Neutrophil (primary cell): ENCODE measurements around the gene DCAF7.

Experiments
- H3K27ac ChIP-seq: fragments of 200-600 bp; sonication (generic); 2 replicates; pipeline ENCODE4 v1.5.1; 2016; ENCODE audit warnings: mild to moderate bottlenecking, moderate library complexity
- H3K27me3 ChIP-seq: fragments of 200-600 bp; sonication (generic); 2 replicates; pipeline ENCODE4 v1.6.0; 2016; ENCODE audit warnings: mild to moderate bottlenecking
- H3K36me3 ChIP-seq: fragments of 200-600 bp; sonication (generic); 2 replicates; pipeline ENCODE4 v1.5.1; 2017
- H3K4me1 ChIP-seq, 2 experiments: fragments of 200-600 bp in 1 of 2; sonication (generic) in 1 of 2; 1 replicate in 1 of 2; 2 replicates in 1 of 2; pipeline versions ENCODE4 v1.5.1 to v1.6.1; 2013 to 2016; ENCODE audit warnings: low read depth in 1 of 2, low read length in 1 of 2, mild to moderate bottlenecking in 1 of 2, moderate library complexity in 1 of 2; ENCODE audit not compliant: control insufficient read depth in 1 of 2, insufficient read depth in 1 of 2
- H3K4me3 ChIP-seq, 2 experiments: fragments of 200-600 bp in 1 of 2; sonication (generic) in 1 of 2; 1 replicate in 1 of 2; 2 replicates in 1 of 2; pipeline ENCODE4 v1.5.1; 2013 to 2016; ENCODE audit warnings: low read depth in 1 of 2, low read length in 1 of 2, mild to moderate bottlenecking in 1 of 2, moderate library complexity in 1 of 2
- H3K9me3 ChIP-seq: fragments of 200-600 bp; sonication (generic); 2 replicates; pipeline ENCODE4 v1.5.1; 2016
- TF ChIP-seq, protein P1 (sequence below): fragments of 200-600 bp; sonication (generic); IDR thresholded peaks from 2 replicates; pipeline ENCODE4 v1.5.1; 2016; ENCODE audit warnings: antibody characterized with exemption

The DCAF7 gene

DNA sequence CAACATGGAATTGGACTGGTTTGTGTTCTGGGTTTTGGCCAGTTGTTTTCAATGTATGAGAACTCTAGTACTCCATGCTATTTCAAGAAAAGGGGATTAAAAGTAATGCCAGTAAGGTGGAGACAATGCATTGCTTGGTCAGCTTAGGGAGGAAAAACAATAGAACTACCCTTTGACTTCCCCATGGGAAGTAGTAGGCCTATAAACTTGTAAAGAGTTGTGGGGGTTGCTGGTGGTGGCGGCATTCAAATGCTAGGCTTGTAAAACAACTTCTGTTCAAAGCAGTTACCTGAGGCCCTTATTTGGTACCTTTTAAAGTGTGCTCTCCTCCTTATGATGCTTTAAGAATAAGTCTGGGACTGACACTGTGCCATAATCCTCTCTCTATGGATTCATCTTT lies 81.3 kb downstream of the DCAF7 start:
- Histone ChIP-seq H3K27ac (peak overlapping the region; percentile 26), H3K9me3 (no peaks in the 10 kb centered on the region), H3K4me3 (no peak overlapping the region), H3K36me3 (peaks cover 58% of the 10 kb centered on the region), H3K4me1 (peaks cover 38 to 46% of the 10 kb centered on the region in 2 experiments), H3K27me3 (no peaks in the 10 kb centered on the region)
- TF ChIP-seq, protein P1, sequence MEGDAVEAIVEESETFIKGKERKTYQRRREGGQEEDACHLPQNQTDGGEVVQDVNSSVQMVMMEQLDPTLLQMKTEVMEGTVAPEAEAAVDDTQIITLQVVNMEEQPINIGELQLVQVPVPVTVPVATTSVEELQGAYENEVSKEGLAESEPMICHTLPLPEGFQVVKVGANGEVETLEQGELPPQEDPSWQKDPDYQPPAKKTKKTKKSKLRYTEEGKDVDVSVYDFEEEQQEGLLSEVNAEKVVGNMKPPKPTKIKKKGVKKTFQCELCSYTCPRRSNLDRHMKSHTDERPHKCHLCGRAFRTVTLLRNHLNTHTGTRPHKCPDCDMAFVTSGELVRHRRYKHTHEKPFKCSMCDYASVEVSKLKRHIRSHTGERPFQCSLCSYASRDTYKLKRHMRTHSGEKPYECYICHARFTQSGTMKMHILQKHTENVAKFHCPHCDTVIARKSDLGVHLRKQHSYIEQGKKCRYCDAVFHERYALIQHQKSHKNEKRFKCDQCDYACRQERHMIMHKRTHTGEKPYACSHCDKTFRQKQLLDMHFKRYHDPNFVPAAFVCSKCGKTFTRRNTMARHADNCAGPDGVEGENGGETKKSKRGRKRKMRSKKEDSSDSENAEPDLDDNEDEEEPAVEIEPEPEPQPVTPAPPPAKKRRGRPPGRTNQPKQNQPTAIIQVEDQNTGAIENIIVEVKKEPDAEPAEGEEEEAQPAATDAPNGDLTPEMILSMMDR, result no peak

GRCh38 chr17:63633742-63634141 lies 83.5 kb downstream of the DCAF7 start:
- Histone ChIP-seq H3K36me3 (peaks cover 74% of the 10 kb centered on the region), H3K27ac (peak overlapping the region; percentile 83)
- TF ChIP-seq, protein P1, result no peak

DNA sequence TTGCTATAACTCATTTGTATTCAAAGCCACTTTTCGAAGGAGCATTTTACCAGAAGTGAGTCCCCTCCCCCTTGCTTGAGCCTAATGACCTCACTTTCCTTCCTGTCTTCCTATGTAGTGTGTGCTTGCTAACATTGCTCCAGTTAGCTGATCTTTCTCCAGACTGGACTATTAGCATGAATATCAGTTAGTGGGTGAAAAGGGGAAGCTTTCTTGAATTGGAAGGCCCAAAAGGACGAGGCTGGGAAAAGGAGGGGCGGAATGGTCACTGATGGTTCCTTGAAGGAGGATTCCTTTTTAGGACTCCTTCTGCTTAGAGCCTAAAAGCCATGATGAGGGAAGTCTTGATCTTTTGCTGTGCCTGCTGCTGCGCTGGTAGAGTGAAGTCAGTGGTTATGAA lies 83.9 kb downstream of the DCAF7 start:
- peaks cover 33 to 40% of the 10 kb centered on the region in 2 experiments for H3K4me1 ChIP-seq
- peak overlapping the region; percentile 83 for H3K27ac ChIP-seq
- no peaks in the 10 kb centered on the region for H3K9me3 ChIP-seq
- TF ChIP-seq, protein P1, result no peak
- no peaks in the 10 kb centered on the region for H3K27me3 ChIP-seq
- H3K4me3 ChIP-seq, result peak overlapping the region in 1 of 2 experiments; percentile 2
- peaks cover 73% of the 10 kb centered on the region for H3K36me3 ChIP-seq

More at GRCh38 chr17:63633742-63634141, 83.5 kb downstream of the DCAF7 start:
- H3K27me3 ChIP-seq, result no peaks in the 10 kb centered on the region
- no peaks in the 10 kb centered on the region for H3K9me3 ChIP-seq
- no peak overlapping the region for H3K4me3 ChIP-seq
- H3K4me1 ChIP-seq, result peaks cover 33 to 40% of the 10 kb centered on the region in 2 experiments

GRCh38 chr17:63634816-63635215 lies 84.5 kb downstream of the DCAF7 start:
- Histone ChIP-seq H3K27ac (peak overlapping the region; percentile 83), H3K27me3 (no peaks in the 10 kb centered on the region), H3K4me1 (peaks cover 33 to 37% of the 10 kb centered on the region in 2 experiments), H3K4me3 (peak overlapping the region in 1 of 2 experiments; percentile 15), H3K36me3 (peaks cover 68% of the 10 kb centered on the region), H3K9me3 (no peaks in the 10 kb centered on the region)
- TF ChIP-seq, protein P1, result no peak

DNA sequence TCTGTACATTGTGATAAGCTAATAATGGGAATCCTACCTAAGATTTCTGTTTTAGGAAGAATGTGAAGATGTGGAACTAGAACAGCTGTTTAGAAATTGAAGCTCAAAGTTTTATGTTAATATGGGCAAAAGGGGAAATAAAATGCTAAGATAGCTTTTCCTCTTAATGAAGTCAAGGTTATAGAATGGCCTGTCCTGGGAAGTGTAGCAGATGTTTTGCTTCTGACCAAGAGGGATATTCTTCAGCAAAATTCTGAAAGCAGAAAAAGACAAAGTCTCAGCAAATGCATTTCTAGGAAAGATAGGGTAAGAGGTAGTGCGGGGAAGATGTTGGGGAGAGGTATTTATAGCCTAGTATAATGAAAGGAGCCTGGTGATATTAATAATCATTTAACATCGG lies 85.0 kb downstream of the DCAF7 start:
- H3K27me3 ChIP-seq, result no peaks in the 10 kb centered on the region
- H3K27ac ChIP-seq, result peak overlapping the region; percentile 83
- TF ChIP-seq, protein P1, result no peak
- H3K4me1 ChIP-seq, result peaks cover 33 to 39% of the 10 kb centered on the region in 2 experiments
- peak overlapping the region in 1 of 2 experiments; percentile 15 for H3K4me3 ChIP-seq
- H3K9me3 ChIP-seq, result no peaks in the 10 kb centered on the region
- H3K36me3 ChIP-seq, result peaks cover 67% of the 10 kb centered on the region
